Ovary (tissue), 9 donors: ENCODE measurements around the gene CHRDL1. TPM values are rescaled to one million over a fixed set of nuclear protein-coding genes. Genes with fewer than 3 reads are reported as not detected.

Experiments used
- DNase-seq, 5 donors: peaks; one replicate each; pipeline ENCODE4 v3.0.0-alpha.2; 2019 to 2020
- H3K27ac ChIP-seq, 2 donors: fragments of 200-600 bp; one replicate each; pipeline versions ENCODE4 v1.5.1 to v1.8.0; 2019 to 2022
- H3K27me3 ChIP-seq: fragments of 200-600 bp; one replicate; pipeline ENCODE4 v1.8.0; 2022
- H3K36me3 ChIP-seq: fragments of 200-600 bp; sonication (generic); one replicate; pipeline ENCODE4 v1.5.1; 2019
- H3K4me1 ChIP-seq: one replicate; pipeline ENCODE4 v1.8.1; 2013; ENCODE audit warnings: mild to moderate bottlenecking, moderate library complexity; ENCODE audit not compliant: insufficient read depth
- H3K4me3 ChIP-seq: fragments of 200-600 bp; sonication (generic); one replicate; pipeline ENCODE4 v1.5.1; 2017
- H3K9me3 ChIP-seq, 2 donors: fragments of 200-600 bp in 1 of 2; sonication (generic) in 1 of 2; one replicate each; pipeline versions ENCODE4 v1.5.1 to v1.8.1; 2013 to 2019; ENCODE audit warnings: mild to moderate bottlenecking in 1 of 2, moderate library complexity in 1 of 2
- CTCF ChIP-seq, 3 donors: fragments of 450-650 bp in 2 of 3; fragments of 200-600 bp in 1 of 3; IDR thresholded peaks; one replicate each; pipeline versions ENCODE4 v1.5.1 to v1.8.0; 2016 to 2022; ENCODE audit warnings: antibody characterized with exemption in 3 of 3, mild to moderate bottlenecking in 1 of 3
- EP300 ChIP-seq: sonication (generic); formaldehyde crosslinking; IDR thresholded peaks from one replicate; pipeline ENCODE4 v1.6.1; 2017; ENCODE audit warnings: antibody characterized with exemption
- POLR2A ChIP-seq: fragments of 450-650 bp; IDR thresholded peaks from one replicate; pipeline ENCODE4 v1.6.1; 2017; ENCODE audit warnings: antibody characterized with exemption, mild to moderate bottlenecking, moderate library complexity
- WGBS, 3 donors: extraction: QIAGEN DNeasy Blood & Tissue Kit in 1 of 3; methylation state at CpG; one replicate each; pipeline versions ENCODE4 v1.1.5 to v1.1.7; 2013 to 2017; 5-methylcytosine and 5-hydroxymethylcytosine counted together
- intact Hi-C, 4 donors: fragments of 100-400 bp; cut with DNase I; formaldehyde crosslinking; loops; one replicate each; pipeline versions ENCODE4 v1.11.0 to v1.15.1; 2022 to 2023
- polyA plus RNA-seq, 2 donors: library from polyadenylated mRNA; stranded (reverse); fragments of 200-250 nt in 1 of 2; fragments of 350-450 nt in 1 of 2; fragmentation: Illumina TruSeq in 1 of 2; extraction: RNeasy Lipid Tissue Mini Kit (QIAGEN cat#74804) in 1 of 2; gene quantifications; one replicate each; pipeline ENCODE4 v1.2.3, GENCODE V29; 2013 to 2014
- total RNA-seq, 7 donors: library from RNA; depleted of rRNA in 2 of 7; stranded (reverse); fragments of >200 nt in 2 of 7; fragmentation: NEBNext Ultra II Directional in 3 of 7; extraction: Animal tissue kit (Norgen Biotek cat#: 25700) in 3 of 7; gene quantifications; one replicate each; pipeline versions ENCODE4 v1.1.0 to v1.2.4, GENCODE V29; 2016 to 2023
- donor health status: DM: no; HTN: no; CAD: no; lungs with moderate emphysema.
- donor health status: DM: no; HTN: no; CAD: no.
- donor health status: Bipolar disorder and iron deficiency.
- donor health status: DM: yes; HTN: yes; CAD: no.
- donor health status: DM: no; HTN: no; CAD: no.
- donor health status: DM: yes; HTN: yes; CAD: no.

The CHRDL1 gene
- total and polyA plus RNA-seq, 9 donors: 0.66 to 70.2 (median 3.8) TPM

DNA sequence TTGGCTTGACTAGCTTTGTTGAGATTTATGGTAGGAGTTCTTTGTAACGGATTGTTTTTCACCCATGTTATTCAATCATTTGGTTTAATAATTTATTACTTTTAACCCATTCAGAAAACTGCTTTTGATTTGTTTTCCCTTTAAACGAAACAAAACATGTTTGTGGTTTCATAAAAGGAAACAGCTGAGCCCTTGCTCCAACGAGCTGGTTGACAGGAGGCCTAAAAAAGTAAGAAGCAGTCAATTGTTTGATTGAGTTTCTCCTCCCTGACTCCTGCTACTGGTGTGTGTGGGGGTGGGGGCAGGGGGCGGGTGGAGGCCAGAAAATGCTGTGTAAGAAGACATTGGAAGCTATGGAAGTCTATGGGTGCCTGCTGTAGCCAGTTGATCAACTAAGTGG lies 102.8 kb downstream of the CHRDL1 start:
- Histone ChIP-seq H3K27me3 (no peaks in the 10 kb centered on the region), H3K9me3 (no peaks in the 10 kb centered on the region), H3K27ac (no peak overlapping the region), H3K4me1 (no peaks in the 10 kb centered on the region), H3K36me3 (no peaks in the 10 kb centered on the region), H3K4me3 (no peak overlapping the region)
- TF ChIP-seq EP300: no peak
- TF ChIP-seq POLR2A: no peak
- TF ChIP-seq CTCF (IDR thresholded peaks at IDR 0.05): no peak
- no peak for DNase-seq
- intact Hi-C loops: no loop called here
- WGBS, 3 donors: 16 to 26% (median 25%) methylated on average over 4 of the region's 4 CpGs

DNA sequence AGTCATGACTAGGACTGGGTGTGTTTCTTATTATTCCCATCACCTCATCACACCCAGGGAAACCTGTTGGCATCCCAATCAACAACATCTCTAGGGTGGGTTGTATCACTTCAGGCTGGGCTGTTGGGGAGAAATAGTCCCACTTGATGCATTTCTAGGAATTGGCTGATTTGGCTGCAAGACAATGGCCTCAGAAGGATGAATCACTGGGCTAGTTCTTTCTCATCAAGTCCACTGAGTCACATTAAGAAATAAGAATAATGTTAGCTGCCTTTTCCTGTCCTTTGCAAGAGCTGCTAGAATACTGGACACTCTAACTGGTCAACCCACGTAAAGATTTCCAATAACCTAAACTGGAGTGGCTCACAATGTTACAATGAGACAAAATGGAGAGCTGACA lies 104.2 kb downstream of the CHRDL1 start:
- Histone ChIP-seq H3K27me3 (no peaks in the 10 kb centered on the region), H3K4me3 (no peak overlapping the region), H3K36me3 (no peaks in the 10 kb centered on the region), H3K27ac (no peak overlapping the region), H3K9me3 (no peaks in the 10 kb centered on the region), H3K4me1 (no peaks in the 10 kb centered on the region)
- TF ChIP-seq CTCF (IDR thresholded peaks at IDR 0.05) (no peak), EP300 (no peak), POLR2A (no peak)
- 52 to 78% (median 72%) methylated on average over 1 of the region's 1 CpG for WGBS, 3 donors
- intact Hi-C loops: no loop called here
- DNase-seq: no peak

DNA sequence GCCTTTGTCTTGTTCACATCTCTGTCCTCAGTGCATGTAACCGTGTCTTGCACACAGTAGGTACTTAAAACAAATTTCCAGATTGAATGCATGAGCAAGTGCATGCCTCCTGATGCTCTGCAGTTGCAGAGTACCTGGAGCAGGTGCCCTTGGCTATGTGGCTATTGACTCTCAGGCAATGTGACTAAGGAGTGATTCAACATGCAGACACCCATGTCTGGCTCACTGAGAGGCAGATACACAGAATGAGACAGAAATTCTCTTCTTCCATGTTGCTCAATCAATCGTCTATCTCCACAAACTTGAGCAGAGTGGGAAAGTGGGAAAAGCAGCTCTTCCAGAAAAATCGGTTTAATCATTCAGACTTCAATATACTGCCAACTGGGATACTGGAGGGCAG lies 111.0 kb downstream of the CHRDL1 start:
- Histone ChIP-seq H3K4me3 (no peak overlapping the region), H3K27me3 (no peaks in the 10 kb centered on the region), H3K36me3 (no peaks in the 10 kb centered on the region), H3K9me3 (no peaks in the 10 kb centered on the region), H3K4me1 (no peaks in the 10 kb centered on the region), H3K27ac (no peak overlapping the region)
- no peak for TF ChIP-seq EP300
- TF ChIP-seq CTCF (IDR thresholded peaks at IDR 0.05): no peak
- no peak for TF ChIP-seq POLR2A
- 59 to 66% (median 65%) methylated on average over 3 of the region's 3 CpGs for WGBS, 3 donors
- no peak for DNase-seq
- intact Hi-C loops: no loop called here

- intact Hi-C loops: no loop called here
- WGBS, 3 donors: 53 to 66% (median 60%) methylated on average over 2 of the region's 2 CpGs
These were observed 111.7 kb downstream of the CHRDL1 start for GRCh38 chrX:110683925-110684324.

More at GRCh38 chrX:110683925-110684324, 111.7 kb downstream of the CHRDL1 start:
- H3K9me3 ChIP-seq: no peaks in the 10 kb centered on the region
- H3K4me1 ChIP-seq: no peaks in the 10 kb centered on the region
- H3K27ac ChIP-seq: no peak overlapping the region
- H3K27me3 ChIP-seq: no peaks in the 10 kb centered on the region
- H3K36me3 ChIP-seq: no peaks in the 10 kb centered on the region
- H3K4me3 ChIP-seq: no peak overlapping the region
- no peak for DNase-seq
- no peak for TF ChIP-seq POLR2A
- no peak for TF ChIP-seq CTCF (IDR thresholded peaks at IDR 0.05)
- TF ChIP-seq EP300: no peak
